ENCODE results near the gene FAM135A. TPM values are rescaled to one million over a fixed set of nuclear protein-coding genes. Genes with fewer than 3 reads are reported as not detected.

FAM135A gene
- total and polyA plus RNA-seq, 12 donors: 6.8 to 33.9 (median 13.7) TPM

- no peaks in the 10 kb centered on the region for H3K4me1 ChIP-seq (replicated peaks in 1 of 2)
- no peak overlapping the region for H3K27ac ChIP-seq
- no peak for DNase-seq
- no peaks in the 10 kb centered on the region for H3K27me3 ChIP-seq
- no peaks in the 10 kb centered on the region for H3K9me3 ChIP-seq (replicated peaks in 1 of 3)
- H3K36me3 ChIP-seq (replicated peaks in 1 of 2): no peaks in the 10 kb centered on the region
- WGBS, 4 donors: 71 to 92% (median 82%) methylated on average over 1 of the region's 1 CpG
- TF ChIP-seq POLR2A (IDR thresholded peaks at IDR 0.05): no peak
- no peak for TF ChIP-seq CTCF (IDR thresholded peaks at IDR 0.05)
- H3K4me3 ChIP-seq: no peak overlapping the region
- intact Hi-C loops (cut with DNase I): no loop called here
Measured at GRCh38 chr6:70404658-70405057, 8.7 kb upstream of the FAM135A start.

GRCh38 chr6:70409216-70409615 is 4.1 kb upstream of the FAM135A start:
- Histone ChIP-seq H3K4me3 (no peak overlapping the region), H3K27ac (no peak overlapping the region), H3K36me3 (replicated peaks in 1 of 2) (no peaks in the 10 kb centered on the region), H3K4me1 (replicated peaks in 1 of 2) (peaks cover 0 to 9% of the 10 kb centered on the region in 2 donors), H3K9me3 (replicated peaks in 1 of 3) (no peaks in the 10 kb centered on the region), H3K27me3 (no peaks in the 10 kb centered on the region)
- no peak for TF ChIP-seq CTCF (IDR thresholded peaks at IDR 0.05)
- no peak for TF ChIP-seq POLR2A (IDR thresholded peaks at IDR 0.05)
- WGBS, 4 donors: 67 to 78% (median 73%) methylated on average over 2 of the region's 2 CpGs
- no peak for DNase-seq
- intact Hi-C loops (cut with DNase I): no loop called here

- H3K9me3 ChIP-seq (replicated peaks in 1 of 3): no peaks in the 10 kb centered on the region
- no peak for DNase-seq
- peaks cover 0 to 28% of the 10 kb centered on the region in 2 donors for H3K4me1 ChIP-seq (replicated peaks in 1 of 2)
- TF ChIP-seq POLR2A (IDR thresholded peaks at IDR 0.05): no peak
- TF ChIP-seq CTCF (IDR thresholded peaks at IDR 0.05): no peak
- intact Hi-C loops (cut with DNase I): no loop called here
- H3K27ac ChIP-seq: no peak overlapping the region
- no peaks in the 10 kb centered on the region for H3K36me3 ChIP-seq (replicated peaks in 1 of 2)
- 88 to 95% (median 93%) methylated on average over 7 of the region's 7 CpGs for WGBS, 4 donors
- H3K27me3 ChIP-seq: no peaks in the 10 kb centered on the region
- H3K4me3 ChIP-seq: no peak overlapping the region
Measured at GRCh38 chr6:70411542-70412251, 1.6 kb upstream of the FAM135A start.

- peak overlapping the region; percentile 43 to 87 (median 66) for H3K4me3 ChIP-seq
- no peak for DNase-seq
- peaks cover 0 to 28% of the 10 kb centered on the region in 2 donors for H3K4me1 ChIP-seq (replicated peaks in 1 of 2)
- TF ChIP-seq POLR2A (IDR thresholded peaks at IDR 0.05) (no peak), CTCF (IDR thresholded peaks at IDR 0.05) (no peak)
- no peaks in the 10 kb centered on the region for H3K9me3 ChIP-seq (replicated peaks in 1 of 3)
- intact Hi-C loops (cut with DNase I): no loop called here
- WGBS, 4 donors: 39% methylated on average over 25 of the region's 25 CpGs
- H3K27ac ChIP-seq: peak overlapping the region in 4 of 5 donors; percentile 70 to 81 (median 76)
- H3K27me3 ChIP-seq: no peaks in the 10 kb centered on the region
- H3K36me3 ChIP-seq (replicated peaks in 1 of 2): no peaks in the 10 kb centered on the region
Measured at GRCh38 chr6:70412252-70413113, 825 bp upstream of the FAM135A start.
